GM18858 (cell line): Measurements from ENCODE around the gene PRRC2B.

Experiments used
- ATAC-seq: cut with Tn5 transposase; IDR thresholded peaks from one replicate; pipeline ENCODE4 v1.9.1; 2021; ENCODE audit not compliant: unreplicated experiment

The PRRC2B gene

GRCh38 chr9:131482343-131483006, 88.6 kb downstream of the PRRC2B start:
- no peak for ATAC-seq

- no peak for ATAC-seq
Observed at GRCh38 chr9:131483319-131484050, 89.6 kb downstream of the PRRC2B start.

DNA sequence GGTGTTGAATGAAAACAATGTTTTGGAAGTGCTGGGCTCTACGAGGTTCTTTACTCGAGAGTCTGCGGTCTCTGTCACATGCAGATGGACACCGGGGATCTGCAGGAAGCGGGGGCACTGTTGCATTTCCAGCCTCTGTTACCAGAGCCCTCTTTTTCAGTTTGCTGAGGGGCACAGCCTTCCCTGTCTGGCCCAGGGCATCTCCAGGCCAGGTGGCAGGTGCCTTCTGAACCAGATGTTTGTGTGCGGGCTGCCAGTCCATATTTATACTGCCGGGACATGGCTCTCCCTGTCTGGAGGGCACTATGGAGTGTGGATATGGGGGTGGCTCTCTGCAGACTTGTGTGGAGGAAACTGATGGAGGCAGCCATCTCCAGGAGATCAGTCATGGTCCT, 90.2 kb downstream of the PRRC2B start:
- ATAC-seq, result no peak

- ATAC-seq, result no peak
Observed at GRCh38 chr9:131484560-131485185, 90.8 kb downstream of the PRRC2B start.

DNA sequence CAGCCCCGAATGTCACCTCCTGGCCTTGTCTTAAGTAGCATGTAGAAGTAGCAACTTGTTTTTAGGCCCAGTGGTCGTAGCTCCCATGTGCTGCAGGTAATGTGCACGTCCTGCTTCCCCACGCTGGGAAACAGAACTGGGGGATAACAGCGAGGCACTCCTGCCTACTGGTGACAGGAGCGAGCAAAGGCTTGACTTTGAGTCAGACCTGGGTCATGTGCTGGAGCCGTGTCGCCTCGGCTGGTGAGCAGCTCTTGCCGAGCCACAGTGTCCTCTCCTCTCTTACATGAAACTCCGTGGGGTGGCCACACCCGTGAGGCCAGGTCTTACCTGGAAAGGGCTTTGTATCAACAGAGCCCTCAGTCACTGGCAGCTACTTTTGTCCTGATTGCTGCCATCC, 91.3 kb downstream of the PRRC2B start:
- ATAC-seq, result no peak

DNA sequence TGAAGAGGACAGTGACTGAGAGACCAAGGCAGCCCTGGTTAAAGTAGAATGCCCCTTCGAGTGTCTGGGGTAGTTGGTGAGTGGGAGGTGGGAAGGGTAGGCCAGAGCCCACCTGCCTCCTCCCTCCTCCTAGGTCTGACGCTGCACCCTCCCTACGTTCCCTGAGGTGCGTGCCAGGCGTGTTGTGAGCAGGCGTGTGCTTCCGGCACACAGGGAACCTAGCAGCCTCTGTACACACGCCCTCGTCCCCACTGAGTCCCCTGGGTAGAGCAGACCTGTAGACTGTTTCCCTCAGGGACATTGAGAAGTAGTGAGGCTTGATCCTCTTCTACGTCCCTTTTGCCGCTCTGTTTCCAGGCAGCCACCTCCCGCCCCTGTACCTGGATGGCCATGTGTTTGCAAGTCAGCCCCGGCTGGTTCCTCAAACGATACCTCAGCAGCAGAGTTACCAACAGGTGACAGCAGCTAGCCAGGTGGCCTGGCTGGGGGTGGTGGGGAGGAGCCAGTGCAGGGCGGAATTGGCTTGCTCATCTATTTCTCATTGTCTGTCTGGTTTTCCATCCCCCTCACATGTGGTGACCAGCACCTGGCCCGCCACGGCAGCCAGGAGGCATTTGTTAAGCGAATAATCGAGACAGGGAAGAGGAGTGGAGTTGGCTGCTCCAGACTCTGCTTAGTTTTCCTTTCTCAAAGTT, 92.0 kb downstream of the PRRC2B start:
- ATAC-seq, result no peak

GRCh38 chr9:131487001-131487400, 93.1 kb downstream of the PRRC2B start:
- no peak for ATAC-seq

GRCh38 chr9:131487621-131488031, 93.7 kb downstream of the PRRC2B start:
- ATAC-seq, result no peak

DNA sequence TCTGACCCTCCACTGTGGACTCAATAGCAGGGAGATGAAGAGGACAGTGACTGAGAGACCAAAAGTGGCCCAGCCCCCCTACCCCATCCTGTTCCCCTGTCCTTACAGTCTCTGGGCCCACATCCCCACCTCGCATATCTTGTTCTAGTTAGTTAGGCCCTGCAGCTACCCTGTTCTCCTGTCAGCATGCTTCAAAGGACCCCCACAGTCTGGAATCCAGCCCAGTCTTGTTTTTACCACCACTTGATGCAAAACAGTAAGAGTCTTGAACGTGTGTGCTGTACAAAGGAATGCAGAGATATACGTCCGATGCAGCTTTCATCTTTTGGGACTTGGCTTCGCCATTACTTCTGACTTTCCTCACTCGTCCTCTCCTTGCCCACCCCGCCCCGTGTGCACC, 96.6 kb downstream of the PRRC2B start:
- no peak for ATAC-seq

DNA sequence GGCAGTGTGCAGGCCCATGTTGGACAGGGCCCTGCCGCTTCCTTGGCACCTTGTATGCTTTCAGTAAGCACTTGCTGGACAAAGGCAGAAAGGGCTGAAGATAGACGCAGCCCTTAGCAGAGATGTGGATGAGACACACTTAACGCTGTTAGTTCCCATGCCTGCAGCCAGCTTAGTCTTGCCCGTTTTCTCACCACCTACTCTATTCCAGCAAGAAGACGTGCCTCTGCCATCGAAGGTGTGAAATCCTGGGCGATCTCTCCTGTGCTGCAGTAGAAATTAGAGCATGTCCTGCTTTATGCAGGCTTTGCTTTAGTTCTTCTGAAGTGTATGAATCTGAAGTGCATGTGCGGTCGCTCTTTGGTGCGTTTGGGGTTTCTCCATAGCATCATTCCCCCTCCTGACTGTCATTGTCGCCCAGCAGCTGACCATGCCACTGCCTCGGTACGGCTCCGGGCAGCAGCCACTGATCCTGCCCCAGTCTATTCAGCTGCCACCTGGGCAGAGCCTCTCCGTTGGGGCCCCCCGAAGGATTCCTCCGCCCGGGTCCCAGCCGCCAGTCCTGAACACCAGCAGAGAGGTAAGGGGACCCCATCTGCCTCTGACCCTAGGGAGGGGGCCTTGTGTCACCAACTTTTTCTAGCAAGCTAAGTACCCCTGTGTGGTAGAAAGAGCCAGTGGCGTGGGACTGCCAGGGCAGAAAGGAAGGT, 97.3 kb downstream of the PRRC2B start:
- ATAC-seq, result no peak

GRCh38 chr9:131492070-131492469, 98.2 kb downstream of the PRRC2B start:
- ATAC-seq, result no peak

DNA sequence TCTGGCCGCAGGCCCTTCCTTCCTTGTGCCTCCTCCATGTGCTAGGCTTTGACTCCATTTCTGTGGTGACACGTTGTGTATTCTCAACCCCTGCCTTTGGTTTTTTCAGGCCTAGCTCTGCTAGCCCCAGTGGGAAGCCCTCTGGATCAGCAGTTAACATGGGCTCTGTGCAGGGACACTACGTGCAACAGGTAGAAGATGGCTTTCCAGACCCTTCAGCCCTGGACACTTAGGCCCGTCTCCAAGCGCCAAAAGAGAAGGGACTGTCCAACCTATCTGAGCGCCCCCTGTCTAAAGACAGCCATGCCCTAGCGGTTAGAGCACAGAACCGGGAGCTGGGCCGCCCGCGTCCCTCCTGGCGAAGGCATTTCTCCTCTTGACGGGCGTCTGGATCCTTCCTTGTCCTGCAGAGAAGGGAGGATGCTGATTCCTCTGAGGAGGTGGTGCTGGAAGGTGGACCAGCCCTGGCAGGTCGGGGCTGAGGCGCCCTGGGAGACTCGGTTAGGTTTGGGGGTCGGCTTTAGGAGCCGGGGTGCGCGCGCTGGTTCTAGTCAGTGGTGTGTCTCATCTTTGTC, 100.5 kb downstream of the PRRC2B start:
- ATAC-seq, result no peak

DNA sequence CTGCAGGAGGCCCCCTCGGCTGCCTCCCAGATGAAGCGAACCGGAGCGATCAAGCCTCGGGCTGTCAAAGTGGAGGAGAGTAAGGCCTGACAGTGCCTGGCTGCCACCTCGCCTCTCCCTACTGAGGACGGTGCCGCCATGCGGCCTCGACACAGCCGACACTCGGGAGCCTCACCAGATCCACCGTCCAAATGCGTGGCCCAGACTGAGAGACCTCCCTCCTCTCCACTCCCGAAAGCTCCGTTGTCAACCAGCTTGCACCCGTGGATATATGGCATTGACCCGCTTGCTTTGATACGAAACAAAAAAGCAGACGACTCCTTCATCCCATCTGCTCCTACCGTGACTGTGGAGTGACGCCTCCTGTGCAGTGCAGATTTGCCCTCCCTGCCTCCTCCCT, 101.9 kb downstream of the PRRC2B start:
- ATAC-seq, result no peak

DNA sequence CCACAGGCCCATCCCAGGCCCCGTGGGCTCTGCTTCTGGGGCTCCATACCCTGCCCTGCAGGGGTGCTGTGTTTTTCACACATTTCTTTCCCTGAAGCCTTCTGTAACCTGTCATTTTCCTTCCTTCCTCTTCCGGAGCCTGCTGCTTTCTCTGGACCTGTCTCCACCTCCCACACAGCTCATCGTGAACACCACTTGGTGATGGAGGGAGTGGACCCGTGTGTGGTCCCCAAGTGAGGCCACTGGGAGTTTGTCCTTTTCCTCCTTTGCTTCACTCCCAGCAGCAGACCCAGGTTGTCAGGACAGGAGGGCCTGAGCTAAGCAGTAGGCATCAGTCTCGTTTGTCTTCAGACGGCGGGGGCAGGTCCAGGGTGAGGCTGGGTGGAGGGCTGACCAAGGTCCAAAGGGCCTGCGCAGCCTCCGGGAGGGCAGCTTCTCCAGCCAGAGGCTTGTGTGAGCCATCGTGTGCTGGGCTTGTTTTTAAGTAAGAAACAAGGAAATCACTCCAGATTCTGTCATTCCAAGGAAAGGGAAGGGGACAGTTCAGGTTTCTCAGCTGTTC, 103.0 kb downstream of the PRRC2B start:
- ATAC-seq, result no peak

DNA sequence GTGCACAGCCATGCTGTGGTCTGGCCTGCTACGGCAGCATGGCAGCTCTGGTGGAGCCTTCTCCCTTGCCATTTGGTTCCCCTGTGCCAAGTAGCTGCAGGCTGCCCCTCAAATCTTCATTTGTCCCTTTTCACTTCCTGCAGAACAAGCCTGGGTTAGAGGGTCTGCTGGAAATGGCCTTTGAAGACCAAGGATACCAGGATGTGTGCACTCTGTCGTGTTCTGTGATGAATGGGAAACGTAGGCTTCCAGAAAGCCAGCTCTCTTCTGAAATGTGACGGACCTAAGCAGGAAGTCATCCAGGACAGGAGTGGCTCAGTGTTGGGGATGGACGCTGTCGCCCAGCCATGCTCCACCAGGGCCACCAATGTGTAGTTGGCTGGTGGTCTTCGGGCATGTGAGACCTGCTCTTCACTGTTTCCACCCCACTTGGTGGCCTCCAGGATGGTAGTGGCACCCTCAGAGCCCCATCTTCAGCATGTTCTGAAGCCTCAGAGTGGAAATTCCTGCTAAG, 105.4 kb downstream of the PRRC2B start:
- no peak for ATAC-seq

- no peak for ATAC-seq
Observed at GRCh38 chr9:131500377-131500776, 106.5 kb downstream of the PRRC2B start.

- ATAC-seq, result no peak
Observed at GRCh38 chr9:131500939-131501541, 107.2 kb downstream of the PRRC2B start.

DNA sequence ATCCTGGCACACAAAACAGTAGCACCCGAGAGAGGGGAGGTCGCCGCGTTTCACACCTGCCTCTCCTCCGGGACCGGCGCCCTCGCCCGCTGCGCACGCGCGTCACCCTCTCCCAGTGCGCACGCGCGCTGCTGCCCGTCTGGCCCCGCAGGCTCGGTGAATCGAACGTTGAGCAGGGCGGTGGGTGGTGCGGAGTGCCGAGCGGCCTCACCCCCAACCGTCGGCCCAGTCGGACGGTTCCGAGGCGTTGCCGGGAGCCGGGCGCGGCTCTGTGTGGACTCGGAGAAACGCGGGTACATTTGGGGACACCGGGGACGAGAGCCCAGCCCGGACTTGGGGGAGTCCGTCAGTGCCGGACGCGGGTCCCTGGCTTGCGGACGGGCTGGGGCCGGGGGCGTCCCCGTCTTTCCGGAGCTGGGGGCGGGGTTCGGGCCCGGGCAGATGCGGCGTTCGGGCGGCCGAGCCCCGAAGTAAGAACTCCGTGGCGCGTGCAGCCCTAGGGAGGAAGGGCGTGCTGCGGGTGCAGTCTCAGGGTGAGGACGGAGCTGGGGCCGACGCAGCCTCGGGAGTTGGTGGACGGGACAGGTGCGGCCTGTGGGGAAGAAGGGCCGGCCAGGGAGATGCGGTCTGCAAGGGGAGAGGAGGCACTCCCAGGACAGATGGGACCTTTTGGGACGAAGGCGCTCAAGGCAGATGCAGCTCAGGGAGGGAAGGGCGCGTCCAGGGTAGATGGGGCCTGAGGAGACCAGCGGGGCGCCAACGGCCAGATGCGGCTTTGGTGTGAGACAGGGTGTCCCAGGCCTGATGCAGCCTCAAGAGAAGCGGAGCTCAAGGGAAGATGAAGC, 109.1 kb downstream of the PRRC2B start, which contains the start of gene POMT1:
Gene POMT1, plus strand, starts transcription at position 138 of the 845 bp plus-strand sequence. CDS start 1,301 bp downstream, outside the sequence.
- peak; percentile 73 for ATAC-seq
